Stromal cell of bone marrow (primary cell): ENCODE results near the gene GALNT12.
A peak's percentile ranks its signal among the peaks of the same experiment; 100 is the strongest.

Source experiments
- DNase-seq: peaks from one replicate; pipeline ENCODE4 v3.0.0-alpha.2; 2012; ENCODE audit warnings: low read depth

The GALNT12 gene

GRCh38 chr9:98783518-98784226, 23.8 kb upstream of the GALNT12 start:
- no peak for DNase-seq

GRCh38 chr9:98784831-98785806, 22.4 kb upstream of the GALNT12 start:
- no peak for DNase-seq

- no peak for DNase-seq
Measured at GRCh38 chr9:98786750-98787510, 20.5 kb upstream of the GALNT12 start.

- DNase-seq, result no peak
Measured at GRCh38 chr9:98787766-98788335, 19.6 kb upstream of the GALNT12 start.

GRCh38 chr9:98789483-98790133, 17.9 kb upstream of the GALNT12 start:
- DNase-seq, result no peak

GRCh38 chr9:98790134-98790841, 17.2 kb upstream of the GALNT12 start:
- no peak for DNase-seq

GRCh38 chr9:98790842-98791607, 16.4 kb upstream of the GALNT12 start:
- peak; percentile 95 for DNase-seq

DNA sequence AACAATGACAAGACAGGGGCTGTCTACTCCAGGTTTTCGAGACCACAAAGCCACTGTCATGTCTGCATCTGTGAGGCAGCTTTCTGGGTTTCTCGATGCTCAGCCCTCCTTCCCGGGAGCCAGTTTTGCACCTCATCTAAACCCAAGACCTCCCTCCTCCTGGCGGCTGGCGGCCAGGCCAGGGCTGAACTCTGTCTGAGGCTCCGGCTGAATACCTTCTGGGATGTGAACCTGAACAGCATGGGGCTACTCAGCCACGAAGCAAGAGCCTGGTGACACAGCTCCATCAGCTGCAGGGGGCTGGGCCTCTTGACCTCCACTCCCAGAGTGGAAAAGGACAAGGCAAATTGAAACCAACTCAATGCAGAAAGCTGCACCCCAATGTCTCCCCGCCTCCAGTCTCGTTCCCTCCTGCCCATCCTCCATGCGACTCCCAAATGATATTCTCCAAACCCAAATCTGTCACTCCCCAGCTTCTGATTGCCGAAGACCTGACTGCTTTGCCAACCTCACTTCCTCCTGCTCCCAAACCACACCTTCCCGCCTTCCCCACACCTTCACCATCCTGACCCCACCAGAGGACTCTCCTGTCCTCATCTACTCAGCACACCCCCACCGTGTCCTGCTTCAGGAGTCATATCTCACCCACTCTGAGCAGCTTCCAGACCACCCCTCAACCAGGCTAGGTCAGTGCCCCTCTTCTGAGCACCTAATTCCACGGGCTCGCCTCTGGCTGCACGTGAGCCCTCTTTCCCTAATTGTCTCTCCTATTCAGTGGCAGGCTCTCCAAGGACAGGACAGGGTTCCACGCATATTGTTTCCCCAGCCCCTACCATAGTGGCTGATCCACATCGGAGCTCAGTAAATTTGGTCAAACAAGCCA, 15.6 kb upstream of the GALNT12 start:
- DNase-seq, result no peak

DNA sequence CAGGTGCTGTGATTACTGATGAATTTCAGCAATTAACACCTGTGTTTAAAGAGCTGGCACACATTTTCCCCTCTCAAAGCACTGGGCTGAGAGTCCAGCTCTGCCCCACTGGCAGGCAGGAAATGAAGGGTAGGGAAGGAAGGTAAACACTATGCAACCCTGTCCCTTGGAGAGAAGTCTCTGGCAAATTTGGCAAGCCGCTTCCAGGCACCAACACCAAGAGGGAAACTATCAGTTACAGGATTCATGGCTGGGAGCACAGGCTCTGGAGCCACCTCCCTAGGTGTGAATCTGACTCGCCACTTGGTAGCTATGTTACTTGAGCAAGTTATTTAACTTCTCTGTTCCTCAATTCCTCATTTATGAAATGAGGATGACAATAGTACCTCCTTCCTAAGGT, 14.4 kb upstream of the GALNT12 start:
- DNase-seq, result no peak

DNA sequence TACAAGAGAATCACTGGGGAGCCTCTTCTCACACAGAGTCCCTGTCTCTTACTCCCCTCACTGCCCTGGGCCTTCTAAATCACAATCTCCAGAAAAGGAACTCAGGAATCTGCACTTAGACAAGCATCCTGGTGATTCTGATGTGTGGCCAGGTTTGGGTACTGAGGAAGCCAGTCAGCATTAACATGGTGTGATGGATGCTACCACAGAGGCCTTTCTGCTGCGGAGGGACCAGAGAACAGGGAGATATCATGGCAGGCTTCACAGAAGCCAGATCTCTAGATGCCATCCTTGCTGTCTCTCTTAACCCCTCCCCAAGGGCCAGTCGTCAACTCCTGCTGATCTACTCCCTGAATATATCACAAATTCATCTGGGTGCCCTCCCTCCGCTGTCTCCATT, 12.7 kb upstream of the GALNT12 start:
- no peak for DNase-seq

DNA sequence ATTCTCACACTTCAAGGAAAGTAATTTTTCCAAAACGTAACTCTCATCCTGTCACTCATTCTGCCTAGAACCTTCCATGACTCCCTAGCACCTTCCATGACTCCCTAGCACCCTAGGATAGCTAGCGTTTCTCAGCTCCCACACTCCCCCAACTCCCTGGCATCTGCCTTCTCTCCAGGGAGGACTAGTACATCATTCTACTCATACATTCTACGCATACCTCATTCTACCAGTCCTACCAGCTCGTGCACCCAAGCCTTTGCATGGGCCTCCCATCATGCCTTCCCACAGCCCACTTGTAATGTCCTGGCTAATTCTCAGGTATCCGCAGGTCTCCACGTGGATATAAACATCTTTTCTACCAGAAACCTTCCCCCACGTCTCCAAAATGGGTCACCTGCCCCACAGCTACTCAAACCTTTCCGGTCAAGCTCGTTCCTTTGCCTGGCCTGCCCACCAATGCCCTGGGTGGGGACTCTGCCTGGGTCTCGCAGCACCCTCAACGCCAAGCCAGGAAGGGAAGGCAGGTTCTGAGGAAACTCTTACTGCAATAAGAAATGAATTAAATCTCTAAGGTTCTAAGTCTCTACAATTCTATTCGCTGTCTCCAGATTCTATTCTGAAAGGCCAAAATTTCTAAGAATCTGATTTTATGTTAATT, 12.0 kb upstream of the GALNT12 start:
- no peak for DNase-seq

DNA sequence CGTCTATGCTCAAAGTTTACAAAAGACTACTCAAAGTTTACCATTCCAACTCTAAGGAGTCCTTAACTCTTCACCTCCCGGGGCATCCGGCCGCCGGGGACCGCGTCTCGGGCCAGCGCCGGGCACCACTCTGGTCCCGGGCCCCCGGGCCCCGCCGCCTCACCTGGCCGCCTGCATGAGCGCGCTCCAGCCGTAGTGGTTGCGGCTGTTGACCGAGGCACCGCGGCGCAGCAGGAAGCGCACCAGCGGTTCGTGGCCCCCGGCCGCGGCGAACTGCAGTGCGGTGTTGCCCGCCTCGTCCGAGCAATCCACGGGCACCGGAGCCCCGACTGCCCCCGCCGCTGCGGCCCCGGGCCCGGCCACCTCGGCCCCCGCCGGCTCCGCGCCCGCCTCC, 11.5 kb upstream of the GALNT12 start:
- no peak for DNase-seq

DNA sequence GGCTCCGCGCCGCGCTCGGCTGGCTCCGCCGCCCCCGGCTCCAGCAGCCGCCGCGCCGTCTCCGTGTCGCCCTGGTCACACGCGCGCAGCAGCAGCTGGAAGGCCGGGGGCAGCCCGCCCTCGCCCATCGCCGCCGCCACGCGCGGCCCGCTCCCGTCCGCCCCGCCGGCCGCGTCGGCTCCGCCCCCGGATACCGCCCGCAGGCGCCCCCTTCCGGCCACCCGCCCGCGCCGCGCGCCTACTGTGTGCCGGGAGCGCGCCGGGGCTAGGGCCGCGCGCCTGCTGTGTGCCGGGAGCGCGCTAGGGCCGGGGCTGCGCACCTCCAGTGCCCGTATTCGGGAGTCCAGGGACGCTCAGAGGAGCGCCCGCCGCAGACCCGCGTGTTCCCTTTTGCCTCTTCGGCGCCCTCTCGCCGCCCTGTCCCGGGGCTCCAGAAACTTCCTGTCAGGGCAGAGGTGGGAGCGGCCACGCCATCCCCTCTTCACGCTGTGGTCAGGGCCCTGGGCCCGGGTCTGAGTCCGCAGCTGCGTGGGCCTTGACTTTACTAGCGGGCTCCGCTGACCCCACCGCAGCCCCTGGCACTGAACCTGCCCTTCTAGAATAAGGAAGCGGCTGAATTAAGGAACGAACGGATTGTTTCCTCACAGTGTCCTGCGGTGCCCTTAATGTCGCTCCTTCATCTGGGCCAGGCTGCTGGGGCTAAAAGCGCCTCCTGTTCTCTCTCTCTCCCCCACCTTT, 10.9 kb upstream of the GALNT12 start, which contains the start of gene ANKS6:
TSS of gene ANKS6 (minus strand) at position 192 of the 738 bp plus-strand sequence. CDS start at position 128, 64 bp downstream.
- DNase-seq, result peak; percentile 61

DNA sequence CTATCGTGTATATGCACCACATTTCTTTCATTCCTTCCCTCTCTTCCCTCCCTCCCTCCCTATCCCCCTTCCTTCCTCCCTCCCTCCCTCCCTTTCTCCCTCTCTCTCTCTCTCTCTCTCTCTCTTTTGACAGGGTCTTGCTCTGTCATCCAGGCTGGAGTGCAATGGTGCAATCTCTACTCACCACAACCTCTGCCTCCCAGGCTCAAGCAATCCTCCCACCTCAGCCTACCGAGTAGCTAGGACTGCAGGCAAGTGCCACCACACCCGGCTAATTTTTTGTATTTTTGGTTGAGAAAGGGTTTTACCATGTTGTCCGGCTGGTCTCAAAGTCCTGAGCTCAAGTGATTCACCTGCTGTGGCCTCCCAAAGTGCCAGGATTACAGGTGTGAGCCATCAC, 10.0 kb upstream of the GALNT12 start:
- DNase-seq, result no peak

DNA sequence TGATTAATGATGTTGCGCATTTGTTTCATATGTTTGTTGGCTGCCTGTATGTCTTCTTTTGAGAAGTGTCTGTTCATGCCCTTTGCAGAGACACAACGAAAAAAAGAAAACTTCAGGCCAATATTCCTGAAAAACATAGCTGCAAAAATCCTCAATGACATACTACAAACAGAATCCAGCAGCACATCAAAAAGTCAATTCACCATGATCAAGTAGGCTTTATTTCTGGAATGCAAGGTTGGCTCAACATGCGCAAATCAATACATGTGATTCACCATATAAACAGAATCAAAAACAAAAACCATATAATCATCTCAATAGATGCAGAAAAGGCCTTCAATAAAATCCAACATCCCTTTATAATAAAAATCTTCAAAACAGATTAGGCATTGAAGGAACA, 9.2 kb upstream of the GALNT12 start:
- DNase-seq, result no peak

GRCh38 chr9:98801561-98801960, 5.9 kb upstream of the GALNT12 start:
- DNase-seq, result no peak

DNA sequence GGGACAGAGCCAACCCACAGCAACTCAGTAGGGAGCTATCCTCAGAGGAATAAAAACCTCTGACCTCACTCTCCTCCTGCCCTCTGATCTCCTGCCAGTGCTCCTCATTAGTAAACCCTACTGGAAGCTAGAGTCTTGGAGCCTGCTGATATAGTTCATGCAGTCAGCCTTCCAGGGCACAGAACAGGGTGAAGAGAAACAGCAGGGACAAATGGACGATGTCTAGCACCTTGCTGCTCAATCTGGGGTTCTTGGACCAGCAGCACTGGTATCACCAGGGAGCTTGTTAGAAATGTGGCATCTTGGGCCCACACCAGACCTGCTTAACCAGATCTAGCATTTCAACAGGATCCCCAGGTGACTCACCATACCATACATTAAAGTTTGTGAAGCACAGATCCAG, 5.5 kb upstream of the GALNT12 start:
- no peak for DNase-seq

- no peak for DNase-seq
Measured at GRCh38 chr9:98804083-98804482, 3.4 kb upstream of the GALNT12 start.
